AG09309 (cell line): Measurements from ENCODE around the gene SUN1.

Experiments used
- DNase-seq: peaks from one replicate; pipeline ENCODE4 v3.0.0-alpha.2; 2010; ENCODE audit warnings: low read depth
- H3K4me3 ChIP-seq: 2 replicates; pipeline ENCODE4 v1.5.1; 2011; ENCODE audit warnings: mild to moderate bottlenecking, low read depth, low read length, moderate library complexity; ENCODE audit not compliant: control insufficient read depth
- CTCF ChIP-seq: IDR thresholded peaks from 2 replicates; pipeline ENCODE4 v1.5.1; 2011; ENCODE audit warnings: mild to moderate bottlenecking, low read depth, low read length, inconsistent platforms; ENCODE audit not compliant: insufficient read depth, control insufficient read depth; ENCODE audit errors: missing control alignments

SUN1 gene

GRCh38 chr7:909358-910329 is 77.4 kb downstream of the SUN1 start:
- H3K4me3 ChIP-seq = peak overlapping the region; percentile 24
- TF ChIP-seq CTCF = no peak
- DNase-seq = no peak

- TF ChIP-seq CTCF = no peak
- no peak for DNase-seq
- H3K4me3 ChIP-seq = no peak overlapping the region
These were observed 78.2 kb downstream of the SUN1 start for GRCh38 chr7:910441-910861.

- no peak for TF ChIP-seq CTCF
- no peak for DNase-seq
- no peak overlapping the region for H3K4me3 ChIP-seq
These were observed 78.7 kb downstream of the SUN1 start for GRCh38 chr7:910931-911431.

GRCh38 chr7:911791-912480 is 79.7 kb downstream of the SUN1 start:
- H3K4me3 ChIP-seq = no peak overlapping the region
- DNase-seq = no peak
- no peak for TF ChIP-seq CTCF

- TF ChIP-seq CTCF = no peak
- DNase-seq = no peak
- no peak overlapping the region for H3K4me3 ChIP-seq
These were observed 81.7 kb downstream of the SUN1 start for GRCh38 chr7:913736-914520.
